CD4-positive, alpha-beta T cell treated with Interleukin-17A for 4 hours (primary cell): ENCODE data around the gene RXRB.

Source experiments
- DNase-seq: peaks from one replicate; pipeline ENCODE4 v3.0.0-alpha.2; 2020; ENCODE audit warnings: mixed read lengths

RXRB gene

DNA sequence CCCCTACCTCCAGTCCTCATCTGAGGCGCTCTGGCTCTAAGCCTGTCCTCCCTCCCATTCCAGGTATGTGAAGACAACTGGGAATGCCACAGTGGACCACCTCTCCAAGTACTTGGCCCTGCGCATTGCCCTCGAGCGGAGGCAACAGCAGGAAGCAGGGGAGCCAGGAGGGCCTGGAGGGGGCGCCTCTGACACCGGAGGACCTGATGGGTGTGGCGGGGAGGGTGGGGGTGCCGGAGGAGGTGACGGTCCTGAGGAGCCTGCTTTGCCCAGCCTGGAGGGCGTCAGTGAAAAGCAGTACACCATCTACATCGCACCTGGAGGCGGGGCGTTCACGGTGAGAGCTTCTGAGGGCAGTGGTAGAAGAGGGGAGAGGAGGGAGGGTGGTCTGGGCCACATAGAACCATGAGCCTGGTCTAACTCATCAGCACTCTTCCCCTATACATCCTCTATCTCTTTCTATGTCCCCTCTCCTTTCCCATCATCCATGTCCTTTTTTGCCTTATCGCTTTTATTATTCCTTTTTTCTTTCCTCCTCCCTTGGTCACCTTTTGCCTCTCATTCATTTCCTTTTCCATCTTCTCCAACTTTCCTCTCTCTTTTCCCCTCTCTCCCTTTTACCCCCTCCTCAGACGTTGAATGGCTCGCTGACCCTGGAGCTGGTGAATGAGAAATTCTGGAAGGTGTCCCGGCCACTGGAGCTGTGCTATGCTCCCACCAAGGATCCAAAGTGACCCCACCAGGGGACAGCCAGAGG lies 11.4 kb upstream of the RXRB start:
- no peak for DNase-seq

DNA sequence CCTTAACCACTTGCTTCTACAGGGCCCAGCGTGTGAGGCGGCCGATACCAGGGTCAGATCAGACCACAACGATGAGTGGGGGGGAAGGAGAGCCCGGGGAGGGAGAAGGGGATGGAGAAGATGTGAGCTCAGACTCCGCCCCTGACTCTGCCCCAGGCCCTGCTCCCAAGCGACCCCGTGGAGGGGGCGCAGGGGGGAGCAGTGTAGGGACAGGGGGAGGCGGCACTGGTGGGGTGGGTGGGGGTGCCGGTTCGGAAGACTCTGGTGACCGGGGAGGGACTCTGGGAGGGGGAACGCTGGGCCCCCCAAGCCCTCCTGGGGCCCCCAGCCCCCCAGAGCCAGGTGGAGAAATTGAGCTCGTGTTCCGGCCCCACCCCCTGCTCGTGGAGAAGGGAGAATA lies 10.7 kb upstream of the RXRB start:
- DNase-seq = no peak

DNA sequence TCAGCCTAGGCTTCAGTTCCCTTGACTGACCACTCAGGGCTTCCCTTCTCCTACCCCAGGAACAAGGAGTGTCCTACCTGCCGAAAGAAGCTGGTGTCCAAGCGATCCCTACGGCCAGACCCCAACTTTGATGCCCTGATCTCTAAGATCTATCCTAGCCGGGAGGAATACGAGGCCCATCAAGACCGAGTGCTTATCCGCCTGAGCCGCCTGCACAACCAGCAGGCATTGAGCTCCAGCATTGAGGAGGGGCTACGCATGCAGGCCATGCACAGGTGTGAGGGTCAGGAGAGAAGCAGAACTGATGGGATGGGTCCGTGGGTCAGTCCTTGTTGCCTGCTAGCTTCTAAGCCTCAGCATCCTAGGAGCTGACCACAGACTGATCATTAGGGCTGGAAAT lies 9.4 kb upstream of the RXRB start:
- no peak for DNase-seq

DNA sequence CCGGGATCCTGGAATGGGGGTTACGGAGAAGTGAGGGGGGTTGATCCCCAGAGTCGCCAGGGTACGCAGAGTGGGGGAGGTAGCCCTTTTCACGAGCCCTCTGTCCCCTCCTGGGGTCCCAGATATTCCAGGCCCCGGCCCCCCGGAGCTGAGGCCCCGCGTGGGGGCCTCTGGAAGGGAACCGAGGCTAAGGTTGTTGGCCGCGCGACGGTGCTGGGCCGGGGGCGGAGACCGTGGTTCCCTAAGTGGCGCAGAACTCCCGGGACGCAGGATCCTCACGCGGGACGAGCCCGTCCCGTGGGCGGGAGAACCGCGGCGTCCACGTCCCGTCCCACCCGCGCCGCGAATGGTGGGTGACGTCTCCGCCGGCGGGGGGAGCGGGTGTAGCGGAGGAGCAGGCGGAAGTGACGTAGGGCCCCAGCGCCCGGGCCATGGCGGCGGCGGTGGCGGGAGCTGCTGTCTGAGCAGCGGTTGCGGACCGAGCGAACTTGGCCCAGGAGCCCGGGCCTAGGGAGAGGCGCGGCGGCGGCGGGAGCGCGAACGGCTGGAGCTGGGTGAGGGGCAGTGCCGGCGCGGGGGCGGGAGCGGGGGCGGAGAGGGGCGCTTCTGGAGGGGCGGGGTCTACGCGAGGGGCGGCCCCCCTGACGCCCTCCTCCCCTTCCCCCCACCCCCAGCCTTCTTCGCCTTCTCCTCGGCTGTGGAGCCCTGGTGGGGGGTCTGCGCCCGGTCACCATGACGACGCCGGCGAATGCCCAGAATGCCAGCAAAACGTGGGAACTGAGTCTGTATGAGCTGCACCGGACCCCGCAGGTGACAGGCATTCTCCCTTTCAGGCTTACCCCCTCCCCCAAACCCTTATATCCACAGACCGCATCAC lies 7.9 kb upstream of the RXRB start, which contains the start of gene RING1:
Gene RING1 (plus strand): TSS at position 410 of the 877 bp plus-strand sequence. CDS start 323 bp downstream, at position 733.
- DNase-seq = peak; percentile 92

DNA sequence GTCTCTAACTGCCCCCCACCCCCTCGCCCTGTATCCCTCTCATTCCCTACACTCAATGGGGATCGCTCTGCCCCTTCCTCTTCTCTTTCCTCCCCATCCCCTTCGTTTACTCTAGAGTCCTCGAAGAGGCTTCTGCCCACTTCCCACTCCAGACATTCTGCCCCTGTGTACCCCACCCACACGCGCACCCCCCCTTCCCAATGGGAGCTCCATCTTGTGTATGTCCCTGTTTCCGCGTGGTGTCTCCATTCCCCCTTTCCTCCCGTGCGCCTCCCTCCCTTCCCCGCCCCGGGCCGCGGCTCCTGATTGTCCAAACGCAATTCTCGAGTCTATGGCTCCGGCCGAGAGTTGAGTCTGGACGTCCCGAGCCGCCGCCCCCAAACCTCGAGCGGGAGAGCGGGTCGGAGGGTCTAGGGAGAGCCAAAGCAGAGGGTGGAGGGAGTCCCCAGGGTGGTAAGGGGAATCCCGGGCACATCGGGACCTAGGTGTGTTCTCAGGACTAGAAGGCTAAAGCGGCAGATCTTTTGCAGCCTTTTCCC lies 7.2 kb upstream of the RXRB start:
- peak; percentile 24 for DNase-seq

DNA sequence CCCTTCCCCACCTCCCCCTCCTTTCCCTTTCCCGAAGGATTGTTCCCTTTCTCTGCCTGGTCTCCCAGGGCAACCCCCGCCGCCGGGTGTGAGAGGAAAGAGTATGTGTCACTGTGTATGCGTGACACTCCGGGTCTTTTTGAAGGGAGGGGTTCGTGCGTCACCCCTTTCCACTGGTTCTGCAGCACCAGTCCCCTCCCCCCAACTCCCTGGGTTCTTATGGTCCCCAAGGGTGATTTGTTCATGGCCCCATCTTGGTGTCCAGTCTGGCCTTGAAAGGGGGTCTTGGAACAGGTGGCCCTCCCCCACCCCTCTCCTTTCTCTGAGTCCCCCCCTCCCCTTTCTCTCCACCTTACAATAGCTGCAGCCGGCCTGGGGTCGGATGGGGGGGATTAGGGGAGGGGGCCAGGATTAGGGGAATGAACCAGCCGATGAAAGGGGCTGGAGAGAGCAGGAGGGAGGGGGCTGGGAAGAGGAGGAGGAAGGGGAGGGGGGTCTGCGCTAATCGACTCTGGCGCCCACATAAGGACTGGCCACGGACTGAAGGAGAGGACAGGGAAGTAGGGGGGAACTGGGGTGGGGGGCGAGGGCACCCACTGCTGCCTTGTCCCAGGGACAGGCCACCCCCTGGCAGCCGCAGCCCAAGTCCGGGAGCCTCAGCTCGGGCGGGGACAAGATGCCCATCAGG lies 6.5 kb upstream of the RXRB start:
- DNase-seq = no peak

DNA sequence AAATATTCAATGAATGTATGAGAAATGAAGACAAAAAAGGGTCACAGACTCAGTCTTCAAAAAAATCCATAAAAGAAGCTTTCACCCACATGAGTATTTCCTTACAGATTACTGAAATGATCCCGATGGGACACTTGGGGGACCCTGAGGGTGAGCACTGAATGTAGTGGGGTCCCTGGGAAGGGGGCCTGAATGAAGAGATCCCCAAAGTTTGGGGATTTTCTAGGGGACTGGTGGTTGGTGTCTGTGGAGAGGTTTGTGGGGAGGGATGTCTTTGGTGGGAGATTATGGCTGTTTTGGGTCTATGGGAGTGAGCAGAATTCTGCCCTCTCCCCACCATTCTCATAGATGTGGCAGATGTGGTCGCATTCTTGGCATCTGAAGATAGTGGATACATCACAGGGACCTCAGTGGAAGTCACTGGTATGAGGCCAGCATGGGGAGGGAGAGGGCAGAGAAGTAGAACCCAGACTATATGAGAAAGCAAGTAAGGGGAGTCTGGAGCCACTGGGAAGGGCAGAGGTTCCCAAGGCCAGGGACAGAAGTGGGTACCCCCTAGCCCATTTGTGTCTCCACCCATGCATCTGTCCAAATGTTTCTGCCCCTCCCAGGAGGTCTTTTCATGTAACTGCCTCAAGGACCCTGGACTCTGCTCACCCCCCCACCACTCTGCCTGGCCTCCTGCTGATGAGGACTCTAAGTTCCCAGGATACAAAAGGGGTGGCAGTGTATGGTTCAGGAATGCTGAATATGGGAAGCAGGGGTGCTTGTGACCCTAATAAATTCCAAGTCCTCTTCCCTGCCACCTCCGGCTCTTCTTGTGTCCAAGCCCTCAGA lies 5.8 kb upstream of the RXRB start:
- no peak for DNase-seq

DNA sequence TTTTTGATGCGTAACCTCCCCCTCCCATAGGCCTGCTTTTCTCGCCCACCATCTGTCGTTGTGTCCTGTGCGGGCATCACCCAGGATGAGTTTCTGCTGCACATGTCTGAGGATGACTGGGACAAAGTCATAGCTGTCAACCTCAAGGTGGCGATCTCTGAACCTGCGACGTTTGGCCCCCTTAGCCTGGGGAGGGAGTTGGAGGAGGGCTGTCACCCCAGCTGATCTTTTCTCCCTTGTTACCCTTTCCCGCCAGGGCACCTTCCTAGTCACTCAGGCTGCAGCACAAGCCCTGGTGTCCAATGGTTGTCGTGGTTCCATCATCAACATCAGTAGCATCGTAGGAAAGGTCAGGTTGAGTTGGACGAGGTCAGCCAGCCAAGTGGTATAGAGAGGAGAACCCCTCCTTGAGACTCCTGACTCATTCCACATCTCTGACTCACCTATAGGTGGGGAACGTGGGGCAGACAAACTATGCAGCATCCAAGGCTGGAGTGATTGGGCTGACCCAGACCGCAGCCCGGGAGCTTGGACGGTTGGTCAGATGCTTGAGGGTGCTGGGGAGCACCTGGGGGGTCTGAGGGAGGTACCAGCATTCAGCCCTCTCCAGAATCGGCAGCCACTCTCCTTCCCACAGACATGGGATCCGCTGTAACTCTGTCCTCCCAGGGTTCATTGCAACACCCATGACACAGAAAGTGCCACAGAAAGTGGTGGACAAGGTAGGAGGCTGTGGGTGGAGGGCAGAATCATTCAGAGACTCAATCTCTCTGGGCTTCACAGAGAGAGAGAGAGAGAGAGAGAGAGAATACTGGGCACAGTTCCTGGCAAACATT lies 4.9 kb upstream of the RXRB start:
- DNase-seq = no peak

DNA sequence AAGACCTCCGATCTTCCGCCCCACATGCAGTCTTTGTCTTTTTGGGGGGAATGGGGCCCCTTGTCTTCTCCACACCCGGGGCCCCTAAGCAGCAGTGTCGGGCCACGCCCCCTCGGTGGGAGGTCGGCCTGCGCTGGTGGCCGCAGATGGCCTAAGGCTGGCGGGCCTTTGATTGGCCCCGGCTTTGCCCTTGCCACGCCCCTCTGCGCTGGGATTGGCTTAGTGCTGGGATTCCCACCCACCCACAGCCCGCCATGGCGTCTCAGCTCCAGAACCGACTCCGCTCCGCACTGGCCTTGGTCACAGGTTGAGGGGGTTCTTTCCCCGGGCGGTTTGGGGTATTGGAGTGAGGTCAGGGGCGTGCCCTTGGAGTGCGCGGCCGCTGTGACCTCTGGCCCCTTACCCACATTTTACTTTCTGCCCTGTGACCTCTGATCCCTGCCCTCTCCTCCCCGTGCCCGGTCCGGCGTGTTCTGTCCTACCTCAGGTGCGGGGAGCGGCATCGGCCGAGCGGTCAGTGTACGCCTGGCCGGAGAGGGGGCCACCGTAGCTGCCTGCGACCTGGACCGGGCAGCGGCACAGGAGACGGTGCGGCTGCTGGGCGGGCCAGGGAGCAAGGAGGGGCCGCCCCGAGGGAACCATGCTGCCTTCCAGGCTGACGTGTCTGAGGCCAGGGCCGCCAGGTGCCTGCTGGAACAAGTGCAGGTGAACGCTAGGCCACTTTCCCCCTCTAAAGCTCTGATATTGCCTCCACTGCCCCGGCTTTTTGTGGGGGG lies 4.1 kb upstream of the RXRB start, which contains the start of gene HSD17B8:
Gene HSD17B8 (plus strand): TSS at position 241 of the 776 bp plus-strand sequence. CDS start 14 bp downstream, at position 255.
- DNase-seq = peak; percentile 95

DNA sequence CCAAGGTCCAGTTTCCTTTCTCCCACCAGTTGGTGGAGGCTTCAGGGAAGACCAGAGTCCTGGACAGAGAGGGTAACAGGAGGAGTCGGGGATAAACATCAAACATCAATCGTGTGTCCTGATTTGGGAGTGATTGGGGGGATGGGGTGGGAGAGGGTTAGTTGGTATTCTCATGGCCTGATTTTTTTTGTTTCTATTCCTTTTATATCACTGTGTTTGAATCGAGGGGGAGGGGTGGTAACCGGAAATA lies 3.6 kb upstream of the RXRB start:
- no peak for DNase-seq

DNA sequence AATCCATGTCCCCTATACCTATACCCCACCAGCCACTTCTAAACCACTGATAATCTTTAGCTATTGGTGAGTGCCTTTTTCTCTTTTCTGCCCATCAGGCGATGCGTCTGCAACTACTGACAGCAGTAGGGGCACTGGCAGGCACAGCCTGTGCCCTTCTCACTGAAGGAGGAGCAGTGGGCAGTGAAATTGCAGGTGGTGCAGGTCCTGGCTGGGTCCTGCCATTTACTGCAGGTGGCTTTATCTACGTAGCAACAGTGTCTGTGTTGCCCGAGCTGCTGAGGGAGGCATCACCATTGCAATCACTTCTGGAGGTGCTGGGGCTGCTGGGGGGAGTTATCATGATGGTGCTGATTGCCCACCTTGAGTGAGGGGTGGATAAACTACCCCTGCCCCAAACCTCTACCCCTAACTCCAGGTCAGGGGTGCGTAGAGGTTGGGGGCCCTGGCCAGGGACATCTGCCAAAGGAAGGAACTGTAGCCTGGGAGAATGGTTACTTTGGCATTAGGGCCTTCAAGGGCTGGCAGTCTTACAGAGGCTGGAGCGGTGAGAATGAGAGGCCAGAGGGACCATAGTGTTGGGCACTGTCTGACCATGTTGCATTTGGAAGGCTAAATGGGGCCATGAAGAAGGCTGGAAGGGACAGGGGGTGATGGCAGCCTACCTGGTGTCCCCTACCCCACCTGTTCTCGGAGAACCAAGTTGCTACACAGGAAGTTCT lies 3.1 kb upstream of the RXRB start:
- DNase-seq = no peak

DNA sequence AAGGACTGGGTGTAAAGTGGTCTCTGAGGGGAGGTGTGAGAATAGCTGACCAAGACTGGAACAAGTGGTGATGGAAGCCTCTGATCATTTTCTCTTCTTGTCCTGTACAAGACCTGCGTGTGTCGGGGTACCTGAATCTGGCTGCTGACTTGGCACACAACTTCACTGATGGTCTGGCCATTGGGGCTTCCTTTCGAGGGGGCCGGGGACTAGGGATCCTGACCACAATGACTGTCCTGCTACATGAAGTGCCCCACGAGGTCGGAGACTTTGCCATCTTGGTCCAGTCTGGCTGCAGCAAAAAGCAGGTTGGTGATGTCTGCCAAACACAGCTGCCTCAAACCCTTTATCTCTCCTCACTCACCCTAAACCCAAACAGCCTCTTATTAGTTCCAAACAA lies 2.3 kb upstream of the RXRB start:
- DNase-seq = no peak

DNA sequence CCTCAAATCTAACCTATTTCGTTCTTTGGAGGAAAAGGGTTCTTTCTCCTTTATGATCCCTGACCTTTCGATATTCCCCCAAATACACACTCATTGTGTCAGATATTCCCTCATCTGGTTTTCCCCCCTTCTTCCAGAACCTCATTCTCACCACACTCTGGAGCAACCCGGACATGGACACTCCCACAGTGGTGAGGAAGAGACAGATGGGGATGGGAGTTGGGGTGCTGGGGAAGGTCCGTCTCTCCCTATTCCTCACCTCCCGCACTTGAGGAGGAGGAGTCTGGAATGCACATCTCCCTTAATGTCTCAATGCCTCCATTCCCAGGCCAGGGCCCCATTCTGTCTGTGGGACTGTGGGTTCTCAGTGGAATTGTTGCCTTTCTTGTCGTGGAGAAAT lies 1.5 kb upstream of the RXRB start:
- no peak for DNase-seq

DNA sequence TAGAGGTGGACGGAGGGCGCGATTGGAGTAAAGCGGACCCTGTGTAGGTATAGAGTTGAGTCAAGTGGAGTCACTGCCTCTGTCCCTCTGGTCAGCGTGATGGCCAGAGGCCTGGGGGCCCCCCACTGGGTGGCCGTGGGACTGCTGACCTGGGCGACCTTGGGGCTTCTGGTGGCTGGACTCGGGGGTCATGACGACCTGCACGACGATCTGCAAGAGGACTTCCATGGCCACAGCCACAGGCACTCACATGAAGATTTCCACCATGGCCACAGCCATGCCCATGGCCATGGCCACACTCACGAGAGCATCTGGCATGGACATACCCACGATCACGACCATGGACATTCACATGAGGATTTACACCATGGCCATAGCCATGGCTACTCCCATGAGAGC lies 681 bp upstream of the RXRB start:
- DNase-seq = no peak

DNA sequence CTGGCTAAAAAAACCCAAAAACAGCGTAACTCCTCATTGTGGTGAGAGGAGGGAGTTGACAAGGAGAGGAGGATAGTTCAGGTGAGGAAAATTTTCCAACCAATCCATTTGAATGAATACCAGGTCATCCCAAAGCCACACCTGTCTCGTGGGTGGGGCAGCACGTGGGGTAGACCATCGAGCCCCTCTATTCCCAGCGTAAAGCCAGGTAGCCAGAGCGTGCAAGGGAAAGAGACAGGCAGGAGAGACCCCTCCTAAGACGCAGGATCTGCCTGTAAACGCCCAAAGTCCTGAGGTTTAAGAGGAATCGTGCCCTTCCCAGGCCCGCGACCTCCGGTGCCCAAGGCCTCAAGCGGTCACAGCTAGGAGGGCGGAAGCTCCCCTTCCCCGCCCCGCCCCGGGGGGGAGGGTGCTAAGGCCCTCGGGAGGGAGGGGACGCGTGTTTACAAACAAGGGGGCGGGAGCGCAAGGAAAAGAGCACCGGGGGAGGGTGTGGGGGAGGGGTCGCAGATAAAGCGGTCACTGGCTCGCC lies 712 bp downstream of the RXRB start:
- peak; percentile 74 for DNase-seq

DNA sequence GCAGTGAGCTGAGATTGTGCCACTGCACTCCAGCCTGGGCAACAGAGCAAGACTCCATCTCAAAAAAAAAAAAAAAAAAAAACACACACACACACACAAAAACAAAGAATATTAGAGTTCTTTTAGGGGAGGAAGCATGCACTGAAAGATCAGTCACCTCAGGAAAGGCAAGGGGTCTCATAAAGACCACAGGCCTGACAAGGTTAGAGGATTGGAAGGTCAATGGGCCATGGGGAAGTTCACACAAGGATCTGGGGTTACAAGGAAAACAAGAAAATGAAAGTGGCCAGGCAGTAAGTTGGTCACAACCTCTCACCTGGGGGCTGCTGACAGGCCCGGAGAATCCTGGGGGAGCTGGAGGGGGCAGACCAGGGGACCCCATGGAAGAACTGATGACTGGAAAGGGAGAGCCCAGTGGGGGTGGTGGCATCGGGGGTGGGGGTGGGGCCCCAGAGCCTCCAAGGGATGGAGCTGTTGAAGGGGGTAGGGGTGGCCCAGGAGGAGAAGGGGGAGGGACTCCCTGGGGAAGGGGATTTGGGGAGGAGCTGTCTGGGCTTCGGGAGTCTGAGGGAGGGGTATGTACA lies 1.5 kb downstream of the RXRB start:
- DNase-seq = no peak

DNA sequence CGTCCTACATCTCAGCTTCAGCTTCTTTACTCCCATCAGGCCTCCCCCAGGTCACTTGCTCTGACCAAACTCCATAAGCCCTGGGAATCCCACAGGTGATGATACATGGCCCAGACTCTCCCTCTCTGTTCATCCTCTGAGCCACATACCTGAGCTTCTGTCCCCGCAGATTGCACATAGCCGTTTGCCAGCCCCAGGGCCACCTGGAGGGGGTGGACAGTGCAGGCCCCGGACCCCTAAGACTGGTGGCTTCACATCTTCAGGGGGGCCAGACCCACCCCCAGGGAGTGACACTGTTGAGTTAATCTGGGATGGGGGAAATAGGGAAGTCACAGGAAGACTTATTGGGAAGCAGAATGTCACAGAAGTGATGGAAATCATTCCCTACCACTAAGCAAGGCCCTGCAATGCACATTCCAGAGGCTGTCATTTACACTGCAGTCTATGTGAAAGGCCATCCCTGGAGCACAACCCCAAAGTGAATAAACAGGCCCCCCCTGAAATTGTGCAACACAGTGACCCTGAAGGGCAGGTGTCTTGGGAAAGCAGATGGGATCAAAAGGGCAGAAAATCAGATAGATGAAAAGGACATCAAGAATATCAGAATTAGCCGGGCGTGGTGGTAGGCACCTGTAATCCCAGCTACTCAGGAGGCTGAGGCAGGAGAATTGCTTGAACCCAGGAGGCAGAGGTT lies 2.2 kb downstream of the RXRB start:
- DNase-seq = no peak

DNA sequence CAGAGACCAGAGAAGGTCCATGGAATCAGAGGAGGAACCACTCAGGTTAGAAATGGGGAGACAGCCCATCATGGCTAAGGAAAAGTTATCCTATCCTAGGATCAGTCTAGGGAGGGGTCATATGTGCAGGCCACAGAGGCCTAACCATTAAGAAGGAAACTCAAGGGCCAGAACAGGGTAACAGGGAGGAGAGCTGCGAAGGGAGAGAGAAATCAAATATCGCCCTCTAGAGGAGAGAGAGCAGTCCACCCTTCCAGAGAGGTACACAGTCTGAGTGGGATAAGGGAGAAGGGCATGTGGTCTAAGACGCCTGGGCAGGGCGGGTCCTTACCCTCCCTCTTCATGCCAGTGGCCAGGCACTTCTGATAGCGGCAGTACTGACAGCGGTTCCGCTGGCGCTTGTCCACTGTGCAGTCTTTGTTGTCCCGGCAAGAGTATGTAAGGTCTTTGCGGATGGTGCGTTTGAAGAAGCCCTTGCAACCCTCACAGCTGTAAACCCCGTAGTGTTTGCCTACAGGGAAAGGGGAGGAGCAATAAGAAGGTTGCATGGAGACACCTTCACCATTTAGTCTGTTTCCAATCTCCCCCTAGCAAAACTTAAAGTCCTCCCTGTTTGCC lies 2.9 kb downstream of the RXRB start:
- peak; percentile 28 for DNase-seq
